HG03575 (cell line): ENCODE data around the gene PLA2G12A.
"Not testable (repeated sequence)": the region's sequence is repeated elsewhere in the genome, so short reads cannot be mapped to it uniquely, and the experiment has no call there.

Experiments
- ATAC-seq: cut with Tn5 transposase; IDR thresholded peaks from one replicate; pipeline ENCODE4 v1.9.1; 2021; ENCODE audit not compliant: unreplicated experiment, insufficient number of reproducible peaks, low FRiP score; ENCODE audit errors: extremely low read depth

The PLA2G12A gene

DNA sequence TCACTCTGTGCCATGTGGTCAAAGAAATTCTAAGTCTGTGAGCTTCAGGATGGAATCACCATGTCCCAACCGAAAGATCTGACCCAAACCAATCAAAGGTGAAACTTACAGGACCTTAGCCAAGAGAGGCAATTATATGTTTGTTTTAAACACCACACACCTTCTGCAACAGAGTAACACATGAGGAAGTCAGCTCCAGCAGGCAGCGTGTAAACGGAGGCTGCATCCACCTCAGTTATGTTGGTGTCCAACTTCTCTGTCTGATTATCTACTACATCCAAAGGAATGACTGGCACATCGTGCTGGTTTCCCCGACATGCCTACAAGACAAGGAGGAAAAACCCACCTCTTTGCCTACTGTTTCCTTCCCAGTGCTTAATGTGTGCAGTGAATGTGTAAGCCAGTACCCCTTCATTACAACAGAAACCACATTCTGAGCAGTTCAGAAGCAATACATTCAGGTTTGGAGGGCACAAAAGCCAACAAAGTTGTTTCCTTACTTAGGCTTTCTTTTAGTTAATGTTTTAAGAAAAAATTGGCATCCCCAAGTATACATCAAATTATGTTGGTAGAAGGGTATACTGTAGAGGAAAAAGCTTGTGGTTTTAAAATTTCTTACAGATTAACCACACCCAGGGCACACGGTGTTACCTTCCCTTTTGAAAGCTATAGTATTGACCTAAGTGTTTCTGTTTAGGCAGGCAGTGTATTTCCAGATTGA is 39.0 kb downstream of the PLA2G12A start:
- peak; percentile 77 for ATAC-seq

DNA sequence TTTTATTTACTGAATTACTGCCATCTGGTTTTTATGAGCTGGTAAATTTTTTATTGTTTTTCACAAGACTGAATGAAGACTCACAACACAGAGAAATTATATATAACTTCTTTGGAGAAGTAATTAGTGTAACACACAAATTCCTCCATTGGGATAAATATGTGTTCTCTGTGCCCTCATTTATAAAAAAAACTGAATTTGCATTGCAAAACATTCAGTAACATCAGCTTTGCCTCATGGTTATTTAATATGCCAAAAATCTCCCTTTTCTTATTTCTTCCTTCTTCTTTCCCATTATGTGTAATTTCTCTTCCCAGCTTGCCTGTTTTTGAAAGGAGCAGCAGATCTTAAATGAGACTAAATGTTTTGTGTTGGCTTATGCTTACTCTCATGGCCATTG is 45.1 kb downstream of the PLA2G12A start:
- ATAC-seq, result no peak

DNA sequence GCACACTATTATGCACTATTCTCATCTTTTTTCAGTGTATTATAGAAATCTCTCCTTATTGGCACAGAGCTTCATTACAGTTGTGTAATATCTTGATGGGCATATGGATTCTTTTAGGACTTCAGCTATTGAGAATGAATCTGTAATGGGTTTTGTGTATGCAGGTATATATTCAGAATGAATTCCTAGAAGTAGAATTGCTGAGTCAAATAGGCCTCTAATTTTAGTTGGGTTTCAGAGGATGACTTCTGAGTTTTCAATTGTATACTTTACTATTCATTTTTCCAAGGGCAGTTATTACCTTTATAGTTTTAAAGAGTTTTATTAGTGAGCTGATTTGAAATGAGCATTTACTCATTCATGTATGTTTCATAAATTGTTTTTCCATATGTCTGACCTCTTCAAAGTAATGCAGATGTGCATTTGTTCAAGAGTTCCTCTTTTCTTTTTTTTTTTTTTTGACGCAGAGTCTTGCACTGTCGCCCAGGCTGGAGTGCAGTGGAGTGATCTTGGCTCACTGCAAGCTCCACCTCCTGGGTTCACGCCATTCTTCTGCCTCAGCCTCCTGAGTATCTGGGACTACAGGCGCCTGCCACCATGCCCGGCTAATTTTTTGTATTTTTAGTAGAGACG is 46.1 kb downstream of the PLA2G12A start:
- ATAC-seq, result no peak

DNA sequence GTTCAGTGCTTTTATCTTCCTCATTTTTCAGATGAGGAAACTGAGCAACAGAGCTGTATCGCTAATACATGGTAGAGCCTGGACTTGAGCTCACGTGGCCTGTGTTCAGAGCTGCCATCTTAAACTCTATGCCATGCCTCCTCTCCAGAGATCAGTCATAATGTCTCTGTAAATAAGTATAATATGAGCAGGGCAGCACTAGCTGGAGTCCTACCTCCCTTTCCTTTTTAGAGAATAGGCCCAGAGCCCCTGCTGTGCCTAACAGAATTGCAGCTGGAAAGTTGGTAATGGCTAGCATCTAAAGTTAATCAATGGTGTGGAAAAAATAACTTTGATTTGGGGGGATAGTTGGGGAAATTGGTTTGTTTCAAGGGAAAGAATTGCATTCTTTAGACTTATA is 47.0 kb downstream of the PLA2G12A start:
- no peak for ATAC-seq

DNA sequence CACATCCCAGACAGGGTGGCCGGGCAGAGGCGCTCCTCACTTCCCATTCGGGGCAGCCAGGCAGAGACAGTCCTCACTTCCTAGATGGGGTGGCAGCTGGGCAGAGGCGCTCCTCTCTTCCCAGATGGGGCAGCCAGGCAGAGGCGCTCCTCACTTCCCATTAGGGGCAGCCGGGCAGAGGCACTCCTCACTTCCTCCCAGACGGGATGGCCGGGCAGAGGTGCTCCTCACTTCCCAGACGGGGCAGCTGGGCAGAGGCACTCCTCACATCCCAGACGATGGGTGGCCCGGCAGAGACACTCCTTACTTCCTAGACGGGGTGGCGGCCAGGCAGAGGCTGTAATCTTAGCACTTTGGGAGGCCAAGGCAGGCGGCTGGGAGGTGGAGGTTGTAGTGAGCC is 50.9 kb downstream of the PLA2G12A start:
- ATAC-seq, result not testable (repeated sequence)

DNA sequence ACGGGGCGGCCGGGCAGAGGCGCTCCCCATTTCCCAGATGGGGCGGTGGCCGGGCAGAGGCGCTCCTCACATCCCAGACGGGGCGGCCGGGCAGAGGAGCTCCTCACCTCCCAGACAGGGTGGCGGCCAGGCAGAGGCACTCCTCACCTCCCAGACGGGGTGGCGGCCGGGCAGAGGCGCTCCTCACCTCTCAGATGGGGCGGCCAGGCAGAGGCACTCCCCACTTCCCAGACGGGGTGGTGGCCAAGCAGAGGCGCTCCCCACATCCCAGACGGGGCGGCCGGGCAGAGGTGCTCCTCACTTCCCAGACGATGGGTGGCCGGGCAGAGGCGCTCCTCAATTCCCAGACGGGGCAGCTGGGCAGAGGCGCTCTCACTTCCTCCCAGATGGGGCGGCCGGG is 51.4 kb downstream of the PLA2G12A start:
- ATAC-seq, result not testable (repeated sequence)

DNA sequence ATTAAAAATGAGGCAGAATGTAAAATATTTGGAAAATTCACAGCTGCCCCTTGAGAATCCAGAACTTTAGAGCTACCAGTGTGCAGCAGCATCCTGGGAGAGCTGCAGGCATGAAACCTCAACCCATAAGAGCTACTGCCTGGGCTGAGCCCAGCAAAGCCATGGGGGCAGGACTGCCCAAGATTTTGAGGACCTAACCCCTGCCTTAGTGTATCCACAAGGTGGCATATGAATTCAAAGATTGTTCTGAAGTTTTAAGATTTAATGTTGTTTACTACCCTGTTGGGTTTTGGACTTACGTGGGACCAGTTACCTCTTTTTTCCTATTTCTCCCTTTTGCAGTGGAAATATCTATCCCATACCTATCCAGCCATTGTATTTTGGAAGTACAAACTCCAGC is 53.0 kb downstream of the PLA2G12A start:
- no peak for ATAC-seq

DNA sequence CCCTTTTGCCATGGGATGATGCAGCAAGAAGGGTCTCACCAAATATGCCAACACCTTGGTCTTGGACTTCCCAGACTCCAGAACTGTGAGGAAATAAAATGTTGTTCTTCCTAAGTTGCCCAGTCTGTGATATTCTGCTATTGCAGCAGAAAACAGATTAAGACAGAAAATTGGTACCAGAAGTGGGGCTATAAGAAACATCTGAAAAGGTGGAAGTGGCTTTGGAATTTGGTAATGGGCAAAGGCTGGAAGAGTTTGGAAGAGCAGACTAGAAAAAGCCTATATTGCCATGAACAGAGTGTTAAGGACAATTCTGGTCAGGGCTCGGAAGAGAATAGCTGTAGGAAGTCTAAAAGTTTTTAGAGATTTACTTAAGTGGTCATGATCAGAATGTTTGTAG is 54.0 kb downstream of the PLA2G12A start:
- no peak for ATAC-seq

DNA sequence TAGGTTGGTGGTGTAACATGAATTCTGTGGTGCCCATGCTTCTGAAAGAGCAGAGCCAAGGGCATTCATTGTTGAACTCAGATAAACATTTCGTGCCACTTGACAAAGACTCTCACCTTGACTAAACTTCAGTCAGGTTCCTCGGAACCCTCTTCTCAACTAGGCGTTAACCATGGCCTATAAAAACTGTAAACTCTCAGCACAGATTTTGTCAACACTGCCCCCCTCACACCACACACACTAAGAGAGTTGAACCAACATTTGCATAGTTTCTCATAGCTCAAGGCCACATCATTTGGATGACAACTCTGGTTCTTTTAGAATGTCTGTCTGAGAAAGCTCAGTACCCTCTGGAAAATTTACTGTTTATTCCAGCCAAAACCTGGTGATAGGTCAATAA is 54.7 kb downstream of the PLA2G12A start:
- ATAC-seq, result no peak

DNA sequence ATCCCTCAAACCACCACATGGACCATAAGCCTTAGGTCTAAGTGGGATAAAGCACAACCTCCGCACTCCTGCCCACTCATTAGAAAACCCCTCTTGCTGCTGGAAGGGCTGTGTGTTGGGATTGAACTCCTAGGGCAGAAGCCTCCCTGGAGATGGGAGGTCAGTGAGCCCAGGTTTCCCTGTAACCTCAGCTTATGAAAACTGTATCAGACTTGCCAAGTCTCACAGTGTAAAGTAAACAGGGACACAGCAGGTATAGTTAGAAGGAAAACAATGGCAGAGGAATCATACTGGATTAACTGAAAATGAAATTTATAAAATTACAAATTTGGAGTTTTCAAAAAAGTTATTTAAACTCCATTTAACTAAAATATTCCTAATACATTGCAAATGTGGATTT is 56.6 kb downstream of the PLA2G12A start:
- ATAC-seq, result no peak

DNA sequence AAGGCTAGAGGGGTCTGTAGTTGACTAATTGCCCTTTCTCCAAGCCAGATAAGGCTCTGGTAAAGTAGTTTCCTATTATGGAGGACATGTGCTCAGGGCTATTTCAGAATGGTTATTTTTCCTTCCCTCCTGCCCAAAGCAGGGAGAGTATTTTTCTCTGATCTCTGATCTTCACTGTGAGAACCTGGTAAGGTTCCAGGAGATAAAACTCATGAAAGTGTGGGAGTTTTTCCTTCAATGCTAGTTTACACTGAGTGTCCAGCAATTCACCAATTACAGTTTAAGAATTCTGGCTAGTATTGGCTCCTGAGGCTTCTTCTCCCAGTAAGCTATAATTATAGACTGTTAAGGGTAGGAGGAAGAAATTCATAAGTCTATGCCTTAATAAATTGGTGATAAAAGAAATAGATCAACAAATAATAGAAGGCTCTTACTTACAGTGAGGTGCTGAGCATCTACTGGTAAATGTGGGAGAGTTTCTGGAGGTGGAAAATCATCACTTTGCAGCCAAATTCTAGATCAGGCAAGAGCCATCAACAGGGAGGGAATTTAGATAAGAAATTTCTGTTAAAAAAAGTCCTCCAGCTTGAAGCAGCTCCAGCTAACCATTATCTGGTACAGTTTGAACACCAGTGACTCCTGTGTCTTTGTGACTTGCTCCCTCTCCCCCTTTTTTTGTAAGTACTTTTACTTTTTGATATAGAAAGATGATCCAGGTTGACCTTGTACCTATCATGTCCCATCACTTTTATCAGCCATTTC is 57.5 kb downstream of the PLA2G12A start:
- no peak for ATAC-seq

DNA sequence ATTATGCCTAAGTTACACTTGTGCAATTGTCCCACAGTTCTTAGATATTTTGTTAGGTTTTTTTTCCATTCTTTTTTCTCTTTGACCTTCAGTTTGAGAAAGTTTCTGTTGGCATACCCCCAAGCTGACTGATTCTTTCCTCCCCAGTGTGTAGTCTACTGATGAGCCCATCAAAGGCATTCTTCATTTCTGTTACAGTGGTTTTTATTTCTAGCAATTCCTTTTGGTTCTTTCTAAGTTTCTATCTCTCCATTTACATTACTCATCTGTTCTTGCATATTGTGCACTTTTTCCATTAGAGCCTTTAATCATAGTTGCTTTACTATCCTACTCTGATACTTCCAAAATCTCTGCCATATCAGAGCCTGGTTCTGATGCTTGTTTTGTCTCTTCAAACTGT is 58.5 kb downstream of the PLA2G12A start:
- no peak for ATAC-seq

DNA sequence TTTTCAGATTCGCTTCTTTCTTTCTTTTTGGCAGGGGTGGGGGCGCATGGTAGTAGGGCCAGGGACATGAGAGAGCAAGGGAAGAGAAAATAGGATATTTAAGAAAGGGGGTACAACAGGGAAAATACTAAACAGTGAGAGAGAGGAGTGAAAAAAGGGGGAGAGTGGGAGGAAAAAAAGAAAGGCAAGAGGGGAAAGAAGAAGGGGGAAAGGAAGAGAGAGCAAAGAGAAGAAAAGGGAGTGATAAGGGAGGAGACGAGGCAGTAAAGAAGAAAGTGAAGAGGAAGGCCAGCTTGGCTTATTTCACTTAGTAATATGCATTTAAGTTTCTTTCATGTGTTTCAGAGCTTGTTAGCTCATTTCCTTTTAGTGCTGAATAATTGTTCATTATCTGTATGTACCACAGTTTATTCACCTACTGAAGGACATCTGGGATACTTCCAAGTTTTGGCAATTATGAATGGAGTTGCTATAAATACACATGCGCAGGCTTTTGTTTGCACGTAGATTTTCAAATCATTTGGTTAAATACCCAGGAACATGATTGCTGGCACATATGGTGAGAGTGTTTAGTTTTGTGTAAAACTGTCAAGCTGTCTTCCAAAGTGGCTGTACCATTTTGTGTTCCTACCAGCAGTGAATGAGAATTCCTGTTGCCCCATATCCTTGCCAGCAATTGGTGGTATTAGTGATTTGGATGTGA is 63.9 kb downstream of the PLA2G12A start:
- no peak for ATAC-seq

DNA sequence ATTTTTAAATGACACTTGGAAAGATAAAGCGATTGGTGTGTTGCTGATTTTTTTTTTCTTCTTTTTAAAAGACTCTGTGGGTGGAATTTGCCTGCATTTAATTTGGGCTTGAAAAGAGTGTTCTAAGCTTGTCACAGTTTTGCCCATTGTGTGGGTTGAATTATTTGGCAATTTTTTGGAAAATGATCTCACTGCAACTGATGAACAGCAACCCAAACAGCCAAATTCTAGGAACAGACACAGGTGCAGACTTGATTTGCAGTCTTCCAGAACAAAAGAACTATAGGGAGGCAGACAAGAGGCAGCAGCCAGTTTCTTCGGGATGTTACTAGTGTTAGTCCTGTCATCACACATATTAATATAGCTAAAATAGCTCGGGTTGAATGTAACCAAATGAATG is 67.1 kb downstream of the PLA2G12A start:
- no peak for ATAC-seq

DNA sequence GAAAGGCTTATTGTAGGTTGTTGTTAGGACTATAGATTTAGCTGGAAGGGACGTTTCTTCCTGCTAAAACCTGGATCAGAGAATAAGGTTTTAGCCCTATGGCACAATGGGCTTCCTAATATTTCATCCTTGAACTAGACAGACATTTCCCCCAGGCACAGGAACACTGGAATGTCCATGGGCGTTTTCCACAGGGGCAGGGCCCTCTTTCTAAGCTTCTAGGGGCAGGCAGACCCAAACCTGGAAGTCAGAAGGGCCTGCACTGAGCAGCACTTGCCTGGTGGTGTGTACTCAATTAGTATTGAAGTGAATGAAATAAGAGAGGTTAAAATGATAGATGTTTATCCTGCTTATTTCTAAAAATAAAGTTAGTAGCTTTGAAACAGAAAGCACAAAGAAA is 67.8 kb downstream of the PLA2G12A start:
- ATAC-seq, result no peak
